Ovary (tissue), 10 donors: ENCODE measurements around the gene TAF11L9. TPM values are rescaled to one million over a fixed set of nuclear protein-coding genes. Genes with fewer than 3 reads are reported as not detected.
"Not testable (repeated sequence)": the region's sequence is repeated elsewhere in the genome, so short reads cannot be mapped to it uniquely, and the experiment has no call there.

Experiments used
- DNase-seq, 5 donors: peaks; one replicate each; pipeline ENCODE4 v3.0.0-alpha.2; 2019 to 2020
- H3K27ac ChIP-seq, 2 donors: fragments of 200-600 bp; one replicate each; pipeline versions ENCODE4 v1.5.1 to v1.8.0; 2019 to 2022
- H3K27me3 ChIP-seq: fragments of 200-600 bp; one replicate; pipeline ENCODE4 v1.8.0; 2022
- H3K36me3 ChIP-seq: fragments of 200-600 bp; sonication (generic); one replicate; pipeline ENCODE4 v1.5.1; 2019
- H3K4me1 ChIP-seq: one replicate; pipeline ENCODE4 v1.8.1; 2013; ENCODE audit warnings: mild to moderate bottlenecking, moderate library complexity; ENCODE audit not compliant: insufficient read depth
- H3K4me3 ChIP-seq: fragments of 200-600 bp; sonication (generic); one replicate; pipeline ENCODE4 v1.5.1; 2017
- H3K9me3 ChIP-seq, 2 donors: fragments of 200-600 bp in 1 of 2; sonication (generic) in 1 of 2; one replicate each; pipeline versions ENCODE4 v1.5.1 to v1.8.1; 2013 to 2019; ENCODE audit warnings: mild to moderate bottlenecking in 1 of 2, moderate library complexity in 1 of 2
- EP300 ChIP-seq: sonication (generic); formaldehyde crosslinking; IDR thresholded peaks from one replicate; pipeline ENCODE4 v1.6.1; 2017; ENCODE audit warnings: antibody characterized with exemption
- POLR2A ChIP-seq: fragments of 450-650 bp; IDR thresholded peaks from one replicate; pipeline ENCODE4 v1.6.1; 2017; ENCODE audit warnings: antibody characterized with exemption, mild to moderate bottlenecking, moderate library complexity
- WGBS, 3 donors: extraction: QIAGEN DNeasy Blood & Tissue Kit in 1 of 3; methylation state at CpG; one replicate each; pipeline versions ENCODE4 v1.1.5 to v1.1.7; 2013 to 2017; 5-methylcytosine and 5-hydroxymethylcytosine counted together
- intact Hi-C, 4 donors: fragments of 100-400 bp; cut with DNase I; formaldehyde crosslinking; loops; one replicate each; pipeline versions ENCODE4 v1.11.0 to v1.15.1; 2022 to 2023
- long read RNA-seq, 3 donors: library from polyadenylated mRNA in 2 of 3; unstranded in 2 of 3; transcript quantifications; one replicate each; pipeline ENCODE4 v2.0.0 and lab custom pipeline, GENCODE V29; 2021 to 2026
- polyA plus RNA-seq, 2 donors: library from polyadenylated mRNA; stranded (reverse); fragments of 200-250 nt in 1 of 2; fragments of 350-450 nt in 1 of 2; fragmentation: Illumina TruSeq in 1 of 2; extraction: RNeasy Lipid Tissue Mini Kit (QIAGEN cat#74804) in 1 of 2; gene quantifications; one replicate each; pipeline ENCODE4 v1.2.3, GENCODE V29; 2013 to 2014
- total RNA-seq, 7 donors: library from RNA; depleted of rRNA in 2 of 7; stranded (reverse); fragments of >200 nt in 2 of 7; fragmentation: NEBNext Ultra II Directional in 3 of 7; extraction: Animal tissue kit (Norgen Biotek cat#: 25700) in 3 of 7; gene quantifications; one replicate each; pipeline versions ENCODE4 v1.1.0 to v1.2.4, GENCODE V29; 2016 to 2023
- TF ChIP-seq, protein P1 (sequence below), 3 donors: fragments of 450-650 bp in 2 of 3; fragments of 200-600 bp in 1 of 3; IDR thresholded peaks; one replicate each; pipeline versions ENCODE4 v1.5.1 to v1.8.0; 2016 to 2022; ENCODE audit warnings: antibody characterized with exemption in 3 of 3, mild to moderate bottlenecking in 1 of 3
- donor health status: DM: no; HTN: no; CAD: no; lungs with moderate emphysema.
- donor health status: DM: no; HTN: no; CAD: no.
- donor health status: Bipolar disorder and iron deficiency.
- donor health status: DM: yes; HTN: yes; CAD: no.
- donor health status: DM: no; HTN: no; CAD: no.
- donor health status: DM: yes; HTN: yes; CAD: no.

TAF11L9 gene
- total RNA-seq (not detected), polyA plus RNA-seq (not detected)
- long read RNA-seq, donor 1 = 0 reads
- long read RNA-seq, donor 2 = 0 reads
- long read RNA-seq, donor 3 = 0 reads

- H3K36me3 ChIP-seq, DNase-seq, H3K4me3 ChIP-seq, H3K9me3 ChIP-seq, H3K27me3 ChIP-seq, intact Hi-C loops, H3K27ac ChIP-seq, H3K4me1 ChIP-seq: not testable (repeated sequence)
- WGBS, 3 donors = 91 to 97% (median 93%) methylated on average over 10 to 13 of the region's 15 CpGs
Measured at GRCh38 chr5:17594255-17594654, at the start of gene TAF11L9. TSS of gene TAF11L9 (minus strand) at chr5:17594394.

DNA sequence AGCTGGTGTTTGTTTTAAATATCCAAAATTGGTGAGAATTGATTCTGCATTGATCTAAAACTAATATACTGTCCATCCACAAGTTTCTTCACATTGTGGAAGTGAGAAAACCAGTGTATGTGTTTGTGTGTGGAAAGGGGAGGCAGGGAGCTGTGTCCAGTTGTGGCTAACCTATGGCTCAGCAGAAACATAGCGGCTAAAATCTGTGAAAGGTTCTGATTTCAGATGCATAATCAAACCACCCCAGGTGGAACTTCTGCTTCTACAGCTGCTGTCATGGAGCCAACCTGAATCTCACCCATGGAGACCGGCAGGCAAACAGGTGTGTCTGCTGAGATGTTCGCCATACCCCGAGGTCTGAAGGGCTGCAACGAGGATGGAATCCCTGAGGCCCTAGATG, 40.0 kb upstream of the TAF11L9 start, which contains the start of gene TAF11L14:
TSS of gene TAF11L14 (plus strand) at position 301 of the 400 bp plus-strand sequence.
- Histone ChIP-seq H3K4me3 (no peak within 1 kb of the TSS), H3K36me3 (no peaks in the 10 kb centered on the region), H3K27me3 (no peaks in the 10 kb centered on the region), H3K27ac (no peak within 1 kb of the TSS), H3K9me3 (no peaks in the 10 kb centered on the region), H3K4me1 (no peaks in the 10 kb centered on the region)
- no peak for DNase-seq
- intact Hi-C loops = no loop called here
- TF ChIP-seq POLR2A (no peak), EP300 (no peak)
- TF ChIP-seq, protein P1, sequence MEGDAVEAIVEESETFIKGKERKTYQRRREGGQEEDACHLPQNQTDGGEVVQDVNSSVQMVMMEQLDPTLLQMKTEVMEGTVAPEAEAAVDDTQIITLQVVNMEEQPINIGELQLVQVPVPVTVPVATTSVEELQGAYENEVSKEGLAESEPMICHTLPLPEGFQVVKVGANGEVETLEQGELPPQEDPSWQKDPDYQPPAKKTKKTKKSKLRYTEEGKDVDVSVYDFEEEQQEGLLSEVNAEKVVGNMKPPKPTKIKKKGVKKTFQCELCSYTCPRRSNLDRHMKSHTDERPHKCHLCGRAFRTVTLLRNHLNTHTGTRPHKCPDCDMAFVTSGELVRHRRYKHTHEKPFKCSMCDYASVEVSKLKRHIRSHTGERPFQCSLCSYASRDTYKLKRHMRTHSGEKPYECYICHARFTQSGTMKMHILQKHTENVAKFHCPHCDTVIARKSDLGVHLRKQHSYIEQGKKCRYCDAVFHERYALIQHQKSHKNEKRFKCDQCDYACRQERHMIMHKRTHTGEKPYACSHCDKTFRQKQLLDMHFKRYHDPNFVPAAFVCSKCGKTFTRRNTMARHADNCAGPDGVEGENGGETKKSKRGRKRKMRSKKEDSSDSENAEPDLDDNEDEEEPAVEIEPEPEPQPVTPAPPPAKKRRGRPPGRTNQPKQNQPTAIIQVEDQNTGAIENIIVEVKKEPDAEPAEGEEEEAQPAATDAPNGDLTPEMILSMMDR (IDR thresholded peaks at IDR 0.05) = no peak
- 87 to 97% (median 89%) methylated on average over 4 to 5 of the region's 5 CpGs for WGBS, 3 donors

- H3K4me3 ChIP-seq, H3K9me3 ChIP-seq, H3K27me3 ChIP-seq, DNase-seq, intact Hi-C loops, H3K27ac ChIP-seq, H3K4me1 ChIP-seq, H3K36me3 ChIP-seq: not testable (repeated sequence)
- 84 to 100% (median 88%) methylated on average over 4 to 11 of the region's 12 CpGs for WGBS, 3 donors
Measured at GRCh38 chr5:17631788-17632187, 37.6 kb upstream of the TAF11L9 start, which contains the start of gene TAF11L13. TSS of gene TAF11L13 (plus strand) at chr5:17632088.

GRCh38 chr5:17625686-17626085, 31.5 kb upstream of the TAF11L9 start:
- DNase-seq = no peak
- no peaks in the 10 kb centered on the region for H3K27me3 ChIP-seq
- TF ChIP-seq EP300 (no peak), POLR2A (no peak)
- TF ChIP-seq, protein P1 (IDR thresholded peaks at IDR 0.05) = no peak
- no peaks in the 10 kb centered on the region for H3K36me3 ChIP-seq
- no peaks in the 10 kb centered on the region for H3K4me1 ChIP-seq
- intact Hi-C loops = no loop called here
- H3K4me3 ChIP-seq = no peak overlapping the region
- H3K9me3 ChIP-seq = no peaks in the 10 kb centered on the region
- no peak overlapping the region for H3K27ac ChIP-seq
- 90 to 94% methylated on average over 11 of the region's 11 CpGs; no CpG with 5 or more reads in 1 of the 3 donors for WGBS, 3 donors

DNA sequence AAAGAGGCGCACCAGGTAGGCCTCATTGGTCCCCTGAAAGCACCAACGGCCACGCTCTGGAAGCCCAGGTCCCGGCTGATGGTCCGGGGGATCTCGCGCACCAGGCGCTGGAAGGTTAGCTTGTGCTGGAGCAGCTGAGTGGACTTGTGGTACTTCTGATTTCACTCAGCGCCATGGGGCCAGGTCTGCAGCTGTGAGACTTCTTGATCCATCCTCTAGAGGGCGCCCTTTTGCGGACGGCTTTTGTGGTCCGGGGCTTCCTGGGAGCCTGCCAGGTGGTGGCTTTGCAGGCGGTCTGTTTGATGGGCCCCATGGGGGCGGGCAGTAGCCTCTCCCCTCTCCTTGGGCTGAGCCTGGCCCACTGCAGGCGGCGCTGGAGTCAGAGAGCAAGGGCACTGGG, 26.4 kb upstream of the TAF11L9 start:
- no peaks in the 10 kb centered on the region for H3K36me3 ChIP-seq
- no peak overlapping the region for H3K27ac ChIP-seq
- no peak for DNase-seq
- intact Hi-C loops = no loop called here
- no peaks in the 10 kb centered on the region for H3K27me3 ChIP-seq
- no peak overlapping the region for H3K4me3 ChIP-seq
- H3K4me1 ChIP-seq = no peaks in the 10 kb centered on the region
- WGBS, 3 donors = 60 to 85% (median 85%) methylated on average over 1 to 17 of the region's 17 CpGs
- no peaks in the 10 kb centered on the region for H3K9me3 ChIP-seq
- TF ChIP-seq POLR2A = no peak
- TF ChIP-seq, protein P1 (IDR thresholded peaks at IDR 0.05) = no peak
- no peak for TF ChIP-seq EP300
